GM23338 (cell line): Measurements from ENCODE around the gene FUT8. TPM values are rescaled to one million over a fixed set of nuclear protein-coding genes. Genes with fewer than 3 reads are reported as not detected.

ENCODE experiments used
- ATAC-seq: fragments of 200-7000 bp; cut with Tn5 transposase; 3 replicates; pipeline ENCODE4 v1.9.1; 2020
- DNase-seq: peaks from one replicate; pipeline ENCODE4 v3.0.0-alpha.2; 2015; ENCODE audit warnings: low spot score
- H2AFZ ChIP-seq: fragments of 200-600 bp; sonication (generic); 2 replicates; pipeline ENCODE4 v1.8.0; 2016; ENCODE audit warnings: antibody characterized with exemption, mild to moderate bottlenecking, moderate library complexity
- H3F3A ChIP-seq: fragments of 200-600 bp; sonication (generic); replicated peaks from 2 replicates; pipeline ENCODE4 v1.8.0; 2017; ENCODE audit warnings: antibody characterized with exemption, mixed run types, low read depth
- H3K27ac ChIP-seq: fragments of 200-600 bp; sonication (generic); 2 replicates; pipeline ENCODE4 v1.6.1; 2016; ENCODE audit warnings: low read depth
- H3K27me3 ChIP-seq: fragments of 200-600 bp; sonication (generic); 2 replicates; pipeline ENCODE4 v1.8.0; 2016; ENCODE audit warnings: mild to moderate bottlenecking, mixed run types, moderate library complexity; ENCODE audit not compliant: insufficient read depth
- H3K36me3 ChIP-seq: fragments of 200-600 bp; sonication (generic); 2 replicates; pipeline ENCODE4 v1.8.0; 2016; ENCODE audit warnings: mild to moderate bottlenecking; ENCODE audit not compliant: insufficient read depth
- H3K4me1 ChIP-seq: fragments of 200-600 bp; sonication (generic); 2 replicates; pipeline ENCODE4 v1.8.0; 2016; ENCODE audit warnings: mild to moderate bottlenecking, moderate library complexity; ENCODE audit not compliant: insufficient read depth
- H3K4me2 ChIP-seq: fragments of 200-600 bp; sonication (generic); 2 replicates; pipeline ENCODE4 v1.7.1; 2017; ENCODE audit warnings: mixed run types
- H3K4me3 ChIP-seq: fragments of 200-600 bp; sonication (generic); 2 replicates; pipeline ENCODE4 v1.6.1; 2016; ENCODE audit warnings: mixed run types
- H3K79me2 ChIP-seq: fragments of 200-600 bp; sonication (generic); replicated peaks from 2 replicates; pipeline ENCODE4 v1.8.0; 2017; ENCODE audit warnings: mild to moderate bottlenecking; ENCODE audit not compliant: insufficient read depth
- H3K9me2 ChIP-seq: fragments of 200-600 bp; sonication (generic); 2 replicates; pipeline ENCODE4 v1.8.0; 2017; ENCODE audit not compliant: insufficient read depth
- H4K20me1 ChIP-seq: fragments of 200-600 bp; sonication (generic); replicated peaks from 2 replicates; pipeline ENCODE4 v1.8.0; 2017; ENCODE audit warnings: mild to moderate bottlenecking; ENCODE audit not compliant: insufficient read depth
- H3K27ac Mint-ChIP-seq: 2 replicates; pipeline ENCODE4 v1.8.0; 2020; ENCODE audit warnings: inconsistent platforms, mild to moderate bottlenecking, moderate library complexity, mixed read lengths
- H3K27me3 Mint-ChIP-seq: 3 replicates; pipeline ENCODE4 v1.8.0; 2022; ENCODE audit warnings: low read depth, mild to moderate bottlenecking, moderate library complexity, mixed read lengths, inconsistent platforms; ENCODE audit not compliant: insufficient read depth, poor library complexity
- H3K36me3 Mint-ChIP-seq: 3 replicates; pipeline ENCODE4 v1.8.0; 2021; ENCODE audit warnings: low read depth, mild to moderate bottlenecking, inconsistent platforms, moderate library complexity, mixed read lengths
- H3K4me1 Mint-ChIP-seq: 3 replicates; pipeline ENCODE4 v1.8.0; 2020; ENCODE audit warnings: mild to moderate bottlenecking, inconsistent platforms, mixed read lengths
- H3K4me3 Mint-ChIP-seq: 3 replicates; pipeline ENCODE4 v1.8.0; 2021; ENCODE audit warnings: moderate library complexity, mild to moderate bottlenecking, inconsistent platforms, mixed read lengths
- H3K9me3 Mint-ChIP-seq: 3 replicates; pipeline ENCODE4 v1.8.0; 2020; ENCODE audit warnings: moderate library complexity, mild to moderate bottlenecking, inconsistent platforms, mixed read lengths
- CREB1 ChIP-seq: fragments of 250-450 bp; sonication (Bioruptor Pico); IDR thresholded peaks from 2 replicates; pipeline ENCODE4 v1.5.0; 2020; ENCODE audit warnings: low read depth, mild to moderate bottlenecking, moderate library complexity
- EZH2 ChIP-seq: fragments of 200-600 bp; sonication (generic); IDR thresholded peaks from one replicate; pipeline ENCODE4 v1.8.0; 2017; ENCODE audit warnings: antibody characterized with exemption, mild to moderate bottlenecking, low read depth; ENCODE audit not compliant: unreplicated experiment
- EZH2phosphoT487 ChIP-seq: fragments of 200-600 bp; sonication (generic); IDR thresholded peaks from one replicate; pipeline ENCODE4 v1.8.1; 2018; ENCODE audit warnings: antibody characterized with exemption; ENCODE audit not compliant: unreplicated experiment
- JUNB ChIP-seq: IDR thresholded peaks from one replicate; pipeline ENCODE4 v1.6.1; 2016; ENCODE audit warnings: antibody characterized with exemption; ENCODE audit not compliant: unreplicated experiment
- NANOG ChIP-seq: IDR thresholded peaks from 2 replicates; pipeline ENCODE4 v1.6.1; 2016; ENCODE audit warnings: antibody characterized with exemption, borderline replicate concordance
- POLR2AphosphoS5 ChIP-seq: IDR thresholded peaks from 2 replicates; pipeline ENCODE4 v1.6.1; 2016; ENCODE audit warnings: antibody characterized with exemption, low read depth
- STAT1 ChIP-seq: IDR thresholded peaks from one replicate; pipeline ENCODE4 v1.6.1; 2016; ENCODE audit warnings: antibody characterized with exemption; ENCODE audit not compliant: unreplicated experiment
- ZNF114 ChIP-seq: fragments of 250-450 bp; sonication (Bioruptor Pico); IDR thresholded peaks from 2 replicates; pipeline ENCODE4 v1.5.0; 2020; ENCODE audit warnings: mild to moderate bottlenecking, moderate library complexity
- ZNF331 ChIP-seq: fragments of 250-450 bp; sonication (Bioruptor Pico); IDR thresholded peaks from 2 replicates; pipeline ENCODE4 v1.5.0; 2020; ENCODE audit warnings: low read depth, mild to moderate bottlenecking, moderate library complexity
- polyA plus RNA-seq: library from polyadenylated mRNA; unstranded; fragments of >200 nt; fragmentation: Nextera tagmentation; extraction: Ambion mirVana; gene quantifications from 2 replicates; pipeline ENCODE4 v1.2.1, GENCODE V29; 2016
- total RNA-seq: library from RNA; depleted of rRNA; stranded (reverse); fragments of >200 nt; shearing (Covaris generic); gene quantifications from 2 replicates; pipeline ENCODE4 v1.2.3, GENCODE V29; 2014
- TF ChIP-seq, protein P1 (sequence below): IDR thresholded peaks from one replicate; pipeline ENCODE4 v1.6.1; 2018; ENCODE audit warnings: antibody characterized with exemption; ENCODE audit not compliant: unreplicated experiment
- TF ChIP-seq, protein P2 (sequence below): IDR thresholded peaks from 2 replicates; pipeline ENCODE4 v1.6.1; 2016; ENCODE audit warnings: antibody characterized with exemption
- TF ChIP-seq, protein P3 (sequence below): fragments of 250-450 bp; sonication (Bioruptor Pico); IDR thresholded peaks from 2 replicates; pipeline ENCODE4 v1.5.0; 2020; ENCODE audit warnings: mild to moderate bottlenecking, moderate library complexity
- TF ChIP-seq, protein P4 (sequence below), 2 experiments: fragments of 200-600 bp in 1 of 2; sonication (generic) in 1 of 2; conservative IDR thresholded peaks; 2 replicates each; pipeline versions ENCODE4 v1.5.1 to v1.6.1; 2016 to 2017; ENCODE audit warnings: antibody characterized with exemption in 2 of 2, low read depth in 2 of 2, mild to moderate bottlenecking in 2 of 2, moderate library complexity in 1 of 2

FUT8 gene
- total and polyA plus RNA-seq, 2 experiments from 2014 or later, result 8.2 to 23.2 TPM

DNA sequence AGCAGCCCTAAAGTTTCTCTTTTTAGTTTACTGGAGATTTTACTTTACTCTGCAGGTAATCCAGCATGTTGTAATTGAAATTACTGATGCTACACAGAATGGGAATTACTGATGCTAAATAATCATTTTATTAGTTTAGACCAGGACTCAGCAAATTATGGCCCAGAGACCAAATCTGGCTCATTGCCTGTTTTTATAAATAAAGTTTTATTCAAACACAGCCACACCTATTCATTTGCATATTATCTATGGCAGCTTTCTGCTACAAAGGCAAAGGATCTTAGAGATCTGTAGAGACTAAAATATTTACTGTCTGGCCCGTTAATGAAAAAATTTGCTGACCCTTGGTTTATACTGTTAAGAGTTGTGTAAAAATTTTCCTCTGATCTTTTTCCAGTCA, 216.1 kb downstream of the FUT8 start:
- Histone ChIP-seq H2AFZ (no peak overlapping the region), H3K4me2 (no peak overlapping the region), H3K4me3 (no peak overlapping the region), H3K9me2 (no peaks in the 10 kb centered on the region), H4K20me1 (no peaks in the 10 kb centered on the region), H3K4me1 (no peaks in the 10 kb centered on the region), H3K36me3 (no peaks in the 10 kb centered on the region), H3K27ac (no peak overlapping the region), H3K27me3 (no peaks in the 10 kb centered on the region), H3F3A (no peaks in the 10 kb centered on the region), H3K79me2 (no peaks in the 10 kb centered on the region)
- TF ChIP-seq CREB1 (CRISPR knock-in tag) (no peak), POLR2AphosphoS5 (no peak), JUNB (no peak), EZH2 (no peak), EZH2phosphoT487 (no peak), STAT1 (no peak), ZNF114 (no peak), NANOG (no peak), ZNF331 (CRISPR knock-in tag) (no peak)
- TF ChIP-seq, protein P1, sequence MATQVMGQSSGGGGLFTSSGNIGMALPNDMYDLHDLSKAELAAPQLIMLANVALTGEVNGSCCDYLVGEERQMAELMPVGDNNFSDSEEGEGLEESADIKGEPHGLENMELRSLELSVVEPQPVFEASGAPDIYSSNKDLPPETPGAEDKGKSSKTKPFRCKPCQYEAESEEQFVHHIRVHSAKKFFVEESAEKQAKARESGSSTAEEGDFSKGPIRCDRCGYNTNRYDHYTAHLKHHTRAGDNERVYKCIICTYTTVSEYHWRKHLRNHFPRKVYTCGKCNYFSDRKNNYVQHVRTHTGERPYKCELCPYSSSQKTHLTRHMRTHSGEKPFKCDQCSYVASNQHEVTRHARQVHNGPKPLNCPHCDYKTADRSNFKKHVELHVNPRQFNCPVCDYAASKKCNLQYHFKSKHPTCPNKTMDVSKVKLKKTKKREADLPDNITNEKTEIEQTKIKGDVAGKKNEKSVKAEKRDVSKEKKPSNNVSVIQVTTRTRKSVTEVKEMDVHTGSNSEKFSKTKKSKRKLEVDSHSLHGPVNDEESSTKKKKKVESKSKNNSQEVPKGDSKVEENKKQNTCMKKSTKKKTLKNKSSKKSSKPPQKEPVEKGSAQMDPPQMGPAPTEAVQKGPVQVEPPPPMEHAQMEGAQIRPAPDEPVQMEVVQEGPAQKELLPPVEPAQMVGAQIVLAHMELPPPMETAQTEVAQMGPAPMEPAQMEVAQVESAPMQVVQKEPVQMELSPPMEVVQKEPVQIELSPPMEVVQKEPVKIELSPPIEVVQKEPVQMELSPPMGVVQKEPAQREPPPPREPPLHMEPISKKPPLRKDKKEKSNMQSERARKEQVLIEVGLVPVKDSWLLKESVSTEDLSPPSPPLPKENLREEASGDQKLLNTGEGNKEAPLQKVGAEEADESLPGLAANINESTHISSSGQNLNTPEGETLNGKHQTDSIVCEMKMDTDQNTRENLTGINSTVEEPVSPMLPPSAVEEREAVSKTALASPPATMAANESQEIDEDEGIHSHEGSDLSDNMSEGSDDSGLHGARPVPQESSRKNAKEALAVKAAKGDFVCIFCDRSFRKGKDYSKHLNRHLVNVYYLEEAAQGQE, result no peak
- TF ChIP-seq, protein P2, sequence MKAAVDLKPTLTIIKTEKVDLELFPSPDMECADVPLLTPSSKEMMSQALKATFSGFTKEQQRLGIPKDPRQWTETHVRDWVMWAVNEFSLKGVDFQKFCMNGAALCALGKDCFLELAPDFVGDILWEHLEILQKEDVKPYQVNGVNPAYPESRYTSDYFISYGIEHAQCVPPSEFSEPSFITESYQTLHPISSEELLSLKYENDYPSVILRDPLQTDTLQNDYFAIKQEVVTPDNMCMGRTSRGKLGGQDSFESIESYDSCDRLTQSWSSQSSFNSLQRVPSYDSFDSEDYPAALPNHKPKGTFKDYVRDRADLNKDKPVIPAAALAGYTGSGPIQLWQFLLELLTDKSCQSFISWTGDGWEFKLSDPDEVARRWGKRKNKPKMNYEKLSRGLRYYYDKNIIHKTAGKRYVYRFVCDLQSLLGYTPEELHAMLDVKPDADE, result no peak
- TF ChIP-seq, protein P3, sequence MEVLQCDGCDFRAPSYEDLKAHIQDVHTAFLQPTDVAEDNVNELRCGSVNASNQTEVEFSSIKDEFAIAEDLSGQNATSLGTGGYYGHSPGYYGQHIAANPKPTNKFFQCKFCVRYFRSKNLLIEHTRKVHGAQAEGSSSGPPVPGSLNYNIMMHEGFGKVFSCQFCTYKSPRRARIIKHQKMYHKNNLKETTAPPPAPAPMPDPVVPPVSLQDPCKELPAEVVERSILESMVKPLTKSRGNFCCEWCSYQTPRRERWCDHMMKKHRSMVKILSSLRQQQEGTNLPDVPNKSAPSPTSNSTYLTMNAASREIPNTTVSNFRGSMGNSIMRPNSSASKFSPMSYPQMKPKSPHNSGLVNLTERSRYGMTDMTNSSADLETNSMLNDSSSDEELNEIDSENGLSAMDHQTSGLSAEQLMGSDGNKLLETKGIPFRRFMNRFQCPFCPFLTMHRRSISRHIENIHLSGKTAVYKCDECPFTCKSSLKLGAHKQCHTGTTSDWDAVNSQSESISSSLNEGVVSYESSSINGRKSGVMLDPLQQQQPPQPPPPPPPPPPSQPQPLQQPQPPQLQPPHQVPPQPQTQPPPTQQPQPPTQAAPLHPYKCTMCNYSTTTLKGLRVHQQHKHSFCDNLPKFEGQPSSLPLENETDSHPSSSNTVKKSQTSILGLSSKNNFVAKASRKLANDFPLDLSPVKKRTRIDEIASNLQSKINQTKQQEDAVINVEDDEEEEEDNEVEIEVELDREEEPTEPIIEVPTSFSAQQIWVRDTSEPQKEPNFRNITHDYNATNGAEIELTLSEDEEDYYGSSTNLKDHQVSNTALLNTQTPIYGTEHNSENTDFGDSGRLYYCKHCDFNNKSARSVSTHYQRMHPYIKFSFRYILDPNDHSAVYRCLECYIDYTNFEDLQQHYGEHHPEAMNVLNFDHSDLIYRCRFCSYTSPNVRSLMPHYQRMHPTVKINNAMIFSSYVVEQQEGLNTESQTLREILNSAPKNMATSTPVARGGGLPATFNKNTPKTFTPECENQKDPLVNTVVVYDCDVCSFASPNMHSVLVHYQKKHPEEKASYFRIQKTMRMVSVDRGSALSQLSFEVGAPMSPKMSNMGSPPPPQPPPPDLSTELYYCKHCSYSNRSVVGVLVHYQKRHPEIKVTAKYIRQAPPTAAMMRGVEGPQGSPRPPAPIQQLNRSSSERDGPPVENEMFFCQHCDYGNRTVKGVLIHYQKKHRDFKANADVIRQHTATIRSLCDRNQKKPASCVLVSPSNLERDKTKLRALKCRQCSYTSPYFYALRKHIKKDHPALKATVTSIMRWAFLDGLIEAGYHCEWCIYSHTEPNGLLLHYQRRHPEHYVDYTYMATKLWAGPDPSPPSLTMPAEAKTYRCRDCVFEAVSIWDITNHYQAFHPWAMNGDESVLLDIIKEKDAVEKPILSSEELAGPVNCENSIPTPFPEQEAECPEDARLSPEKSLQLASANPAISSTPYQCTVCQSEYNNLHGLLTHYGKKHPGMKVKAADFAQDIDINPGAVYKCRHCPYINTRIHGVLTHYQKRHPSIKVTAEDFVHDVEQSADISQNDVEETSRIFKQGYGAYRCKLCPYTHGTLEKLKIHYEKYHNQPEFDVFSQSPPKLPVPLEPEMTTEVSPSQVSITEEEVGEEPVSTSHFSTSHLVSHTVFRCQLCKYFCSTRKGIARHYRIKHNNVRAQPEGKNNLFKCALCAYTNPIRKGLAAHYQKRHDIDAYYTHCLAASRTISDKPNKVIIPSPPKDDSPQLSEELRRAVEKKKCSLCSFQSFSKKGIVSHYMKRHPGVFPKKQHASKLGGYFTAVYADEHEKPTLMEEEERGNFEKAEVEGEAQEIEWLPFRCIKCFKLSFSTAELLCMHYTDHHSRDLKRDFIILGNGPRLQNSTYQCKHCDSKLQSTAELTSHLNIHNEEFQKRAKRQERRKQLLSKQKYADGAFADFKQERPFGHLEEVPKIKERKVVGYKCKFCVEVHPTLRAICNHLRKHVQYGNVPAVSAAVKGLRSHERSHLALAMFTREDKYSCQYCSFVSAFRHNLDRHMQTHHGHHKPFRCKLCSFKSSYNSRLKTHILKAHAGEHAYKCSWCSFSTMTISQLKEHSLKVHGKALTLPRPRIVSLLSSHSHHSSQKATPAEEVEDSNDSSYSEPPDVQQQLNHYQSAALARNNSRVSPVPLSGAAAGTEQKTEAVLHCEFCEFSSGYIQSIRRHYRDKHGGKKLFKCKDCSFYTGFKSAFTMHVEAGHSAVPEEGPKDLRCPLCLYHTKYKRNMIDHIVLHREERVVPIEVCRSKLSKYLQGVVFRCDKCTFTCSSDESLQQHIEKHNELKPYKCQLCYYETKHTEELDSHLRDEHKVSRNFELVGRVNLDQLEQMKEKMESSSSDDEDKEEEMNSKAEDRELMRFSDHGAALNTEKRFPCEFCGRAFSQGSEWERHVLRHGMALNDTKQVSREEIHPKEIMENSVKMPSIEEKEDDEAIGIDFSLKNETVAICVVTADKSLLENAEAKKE, result no peak
- TF ChIP-seq, protein P4, sequence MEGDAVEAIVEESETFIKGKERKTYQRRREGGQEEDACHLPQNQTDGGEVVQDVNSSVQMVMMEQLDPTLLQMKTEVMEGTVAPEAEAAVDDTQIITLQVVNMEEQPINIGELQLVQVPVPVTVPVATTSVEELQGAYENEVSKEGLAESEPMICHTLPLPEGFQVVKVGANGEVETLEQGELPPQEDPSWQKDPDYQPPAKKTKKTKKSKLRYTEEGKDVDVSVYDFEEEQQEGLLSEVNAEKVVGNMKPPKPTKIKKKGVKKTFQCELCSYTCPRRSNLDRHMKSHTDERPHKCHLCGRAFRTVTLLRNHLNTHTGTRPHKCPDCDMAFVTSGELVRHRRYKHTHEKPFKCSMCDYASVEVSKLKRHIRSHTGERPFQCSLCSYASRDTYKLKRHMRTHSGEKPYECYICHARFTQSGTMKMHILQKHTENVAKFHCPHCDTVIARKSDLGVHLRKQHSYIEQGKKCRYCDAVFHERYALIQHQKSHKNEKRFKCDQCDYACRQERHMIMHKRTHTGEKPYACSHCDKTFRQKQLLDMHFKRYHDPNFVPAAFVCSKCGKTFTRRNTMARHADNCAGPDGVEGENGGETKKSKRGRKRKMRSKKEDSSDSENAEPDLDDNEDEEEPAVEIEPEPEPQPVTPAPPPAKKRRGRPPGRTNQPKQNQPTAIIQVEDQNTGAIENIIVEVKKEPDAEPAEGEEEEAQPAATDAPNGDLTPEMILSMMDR (conservative IDR thresholded peaks at IDR 0.05; ENCODE audit: low read depth in 2 of 2), result no peak
- H3K27ac Mint-ChIP-seq, result no peak overlapping the region
- DNase-seq (no peak), ATAC-seq (no peak)
- no peak overlapping the region for H3K4me3 Mint-ChIP-seq
- H3K36me3 Mint-ChIP-seq, result peaks cover 17% of the 10 kb centered on the region; the same call in 2 of the 3 replicates
- no peaks in the 10 kb centered on the region for H3K27me3 Mint-ChIP-seq
- no peaks in the 10 kb centered on the region for H3K4me1 Mint-ChIP-seq
- H3K9me3 Mint-ChIP-seq, result peaks cover 5% of the 10 kb centered on the region; the same call in 1 of the 3 replicates
